Brain microvascular endothelial cell (primary cell): Measurements from ENCODE around the gene SAFB.

Experiments
- DNase-seq: peaks from one replicate; pipeline ENCODE4 v3.0.0-alpha.2; 2020
- H3K27ac ChIP-seq: fragments of 250-450 bp; sonication (Bioruptor Pico); 2 replicates; pipeline ENCODE4 v1.5.1; 2020; ENCODE audit warnings: mild to moderate bottlenecking, moderate library complexity
- H3K27me3 ChIP-seq: fragments of 250-450 bp; sonication (Bioruptor Pico); replicated peaks from 2 replicates; pipeline ENCODE4 v1.5.1; 2020; ENCODE audit warnings: mild to moderate bottlenecking
- H3K36me3 ChIP-seq: fragments of 250-450 bp; sonication (Bioruptor Pico); replicated peaks from 2 replicates; pipeline ENCODE4 v1.5.1; 2020; ENCODE audit warnings: mild to moderate bottlenecking
- H3K4me3 ChIP-seq: 2 replicates; pipeline ENCODE4 v1.5.1; 2011; ENCODE audit warnings: low read depth, mild to moderate bottlenecking, control low read depth, low read length, moderate library complexity
- in situ Hi-C: cut with HindIII; loops from 2 replicates; pipeline ENCODE4 v1.10.0; 2017; ENCODE audit warnings: low sequenced_read_pairs, low pct_ligation_motif_present
- TF ChIP-seq, protein P1 (sequence below): IDR thresholded peaks from 2 replicates; pipeline ENCODE4 v1.5.1; 2011; ENCODE audit warnings: low read depth, mild to moderate bottlenecking, moderate library complexity, low read length, control low read depth, inconsistent platforms; ENCODE audit errors: missing control alignments

SAFB gene

DNA sequence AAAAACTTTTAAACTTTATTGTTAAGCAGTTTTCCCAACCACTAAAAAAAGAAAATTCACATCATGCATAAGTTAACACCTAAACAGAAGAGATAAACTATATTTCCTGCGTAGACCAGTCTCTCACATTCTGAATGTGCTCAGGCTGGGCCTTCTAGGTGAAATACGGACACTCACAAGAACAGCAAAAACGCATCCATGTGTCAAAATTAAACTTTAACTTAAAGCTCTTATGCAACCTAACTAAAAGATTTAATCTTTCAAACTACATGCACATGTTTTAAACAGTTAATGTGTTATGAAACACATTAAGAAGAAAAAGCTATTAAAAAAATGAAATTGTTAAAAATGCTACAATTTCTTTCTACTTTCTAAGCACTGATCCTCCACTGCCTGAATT is 2.9 kb upstream of the SAFB start:
- Histone ChIP-seq H3K36me3 (peaks cover 34% of the 10 kb centered on the region), H3K27me3 (no peaks in the 10 kb centered on the region), H3K27ac (no peak overlapping the region), H3K4me3 (no peak overlapping the region)
- in situ Hi-C loops = no loop called here
- no peak for DNase-seq
- TF ChIP-seq, protein P1, sequence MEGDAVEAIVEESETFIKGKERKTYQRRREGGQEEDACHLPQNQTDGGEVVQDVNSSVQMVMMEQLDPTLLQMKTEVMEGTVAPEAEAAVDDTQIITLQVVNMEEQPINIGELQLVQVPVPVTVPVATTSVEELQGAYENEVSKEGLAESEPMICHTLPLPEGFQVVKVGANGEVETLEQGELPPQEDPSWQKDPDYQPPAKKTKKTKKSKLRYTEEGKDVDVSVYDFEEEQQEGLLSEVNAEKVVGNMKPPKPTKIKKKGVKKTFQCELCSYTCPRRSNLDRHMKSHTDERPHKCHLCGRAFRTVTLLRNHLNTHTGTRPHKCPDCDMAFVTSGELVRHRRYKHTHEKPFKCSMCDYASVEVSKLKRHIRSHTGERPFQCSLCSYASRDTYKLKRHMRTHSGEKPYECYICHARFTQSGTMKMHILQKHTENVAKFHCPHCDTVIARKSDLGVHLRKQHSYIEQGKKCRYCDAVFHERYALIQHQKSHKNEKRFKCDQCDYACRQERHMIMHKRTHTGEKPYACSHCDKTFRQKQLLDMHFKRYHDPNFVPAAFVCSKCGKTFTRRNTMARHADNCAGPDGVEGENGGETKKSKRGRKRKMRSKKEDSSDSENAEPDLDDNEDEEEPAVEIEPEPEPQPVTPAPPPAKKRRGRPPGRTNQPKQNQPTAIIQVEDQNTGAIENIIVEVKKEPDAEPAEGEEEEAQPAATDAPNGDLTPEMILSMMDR = no peak

DNA sequence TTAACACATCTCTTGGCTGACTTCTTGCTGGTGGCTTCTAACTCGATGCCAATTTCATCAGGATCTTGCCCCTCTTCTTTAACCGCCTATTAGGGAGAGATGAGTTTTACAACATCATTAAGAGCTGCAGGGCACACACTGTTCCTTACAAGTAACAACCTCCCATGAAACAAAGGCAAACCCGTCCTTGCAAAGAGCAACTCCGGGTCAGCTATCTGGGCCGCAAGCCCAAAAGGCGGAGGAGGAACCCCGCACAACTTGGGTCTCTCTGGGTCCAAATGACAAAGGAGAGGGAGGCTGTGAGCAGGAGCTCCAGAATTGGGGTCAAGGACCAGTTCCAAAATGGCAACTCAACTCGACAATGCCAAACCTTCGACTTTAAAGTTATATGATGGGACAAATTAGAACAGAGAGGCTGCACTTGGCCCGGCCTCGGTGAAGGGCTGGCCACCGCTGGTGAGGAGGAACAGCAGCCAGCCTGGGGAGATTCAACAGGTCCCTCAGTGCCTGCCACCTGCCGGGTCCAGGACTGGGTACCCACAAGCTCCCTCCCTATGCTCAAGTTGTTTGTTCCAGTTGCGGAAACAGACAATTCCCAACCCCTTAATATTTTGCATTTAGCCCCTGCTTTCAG is 1.5 kb upstream of the SAFB start:
- in situ Hi-C loops = no loop called here
- peak overlapping the region; percentile 99 for H3K4me3 ChIP-seq
- TF ChIP-seq, protein P1 = no peak
- H3K36me3 ChIP-seq = peaks cover 38% of the 10 kb centered on the region
- H3K27ac ChIP-seq = no peak overlapping the region
- H3K27me3 ChIP-seq = no peaks in the 10 kb centered on the region
- DNase-seq = no peak

DNA sequence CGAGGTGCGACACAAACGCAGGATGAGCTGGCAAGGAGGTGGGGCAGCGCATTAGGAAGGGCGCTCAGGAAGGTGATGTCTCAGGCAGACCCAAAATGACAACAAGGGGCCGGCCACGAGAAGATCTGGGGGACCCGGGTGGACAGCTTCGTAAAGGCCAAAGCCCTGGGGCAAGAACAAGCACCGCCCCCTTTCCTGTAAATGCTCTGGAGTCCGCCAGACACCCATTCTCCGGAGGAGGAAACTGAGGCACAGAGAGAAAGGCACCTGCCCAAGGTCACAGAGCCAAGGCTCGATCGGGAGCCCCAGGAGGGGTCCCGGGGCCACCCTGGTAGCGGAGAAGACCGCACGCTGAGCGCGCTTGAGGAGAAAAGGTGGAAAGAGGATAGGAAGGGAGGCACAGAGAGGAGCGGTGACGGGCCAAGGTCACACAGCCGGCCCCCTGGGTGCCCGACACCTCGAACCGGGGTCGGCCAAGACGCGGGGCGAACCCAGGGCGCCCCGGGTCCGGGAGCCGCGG is 878 bp upstream of the SAFB start:
- Histone ChIP-seq H3K4me3 (peak overlapping the region; percentile 99), H3K27me3 (no peaks in the 10 kb centered on the region), H3K27ac (peak overlapping the region; percentile 64), H3K36me3 (peaks cover 41% of the 10 kb centered on the region)
- in situ Hi-C loops = no loop called here
- no peak for DNase-seq
- TF ChIP-seq, protein P1 = no peak

DNA sequence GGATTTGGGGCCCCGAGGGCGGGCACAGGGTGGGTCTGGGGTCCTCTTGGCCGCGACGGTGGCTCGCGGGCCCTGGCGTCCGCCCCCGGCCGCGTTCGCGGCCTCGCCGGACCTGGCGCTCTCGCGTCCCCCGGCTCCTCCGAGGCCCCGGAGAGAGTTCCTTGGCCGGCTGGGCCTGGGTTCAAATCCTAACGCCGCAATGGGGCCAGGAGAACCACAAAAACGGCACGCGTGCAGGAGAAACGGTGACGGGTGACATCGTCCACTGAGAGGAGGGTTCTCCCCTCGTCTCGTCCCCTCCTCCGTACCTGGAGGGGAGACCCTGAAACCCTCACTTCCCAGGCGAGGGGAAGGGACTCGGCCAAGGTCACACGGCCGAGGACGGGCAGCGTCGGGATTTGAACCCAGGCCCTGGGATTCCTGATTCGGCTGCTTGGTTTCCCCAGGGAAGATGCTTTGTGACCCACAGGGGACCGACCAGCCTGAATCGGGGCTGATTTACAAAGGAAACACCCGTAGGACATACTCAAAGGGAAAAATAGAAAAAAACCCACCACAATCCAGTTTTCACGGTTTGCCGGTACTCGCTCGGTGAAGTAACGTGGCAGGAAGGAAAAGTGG is 624 bp downstream of the SAFB start:
- H3K27ac ChIP-seq = peak overlapping the region; percentile 89
- H3K27me3 ChIP-seq = no peaks in the 10 kb centered on the region
- TF ChIP-seq, protein P1 = no peak
- in situ Hi-C loops = no loop called here
- no peak for DNase-seq
- H3K4me3 ChIP-seq = peak overlapping the region; percentile 99
- H3K36me3 ChIP-seq = peaks cover 44% of the 10 kb centered on the region

DNA sequence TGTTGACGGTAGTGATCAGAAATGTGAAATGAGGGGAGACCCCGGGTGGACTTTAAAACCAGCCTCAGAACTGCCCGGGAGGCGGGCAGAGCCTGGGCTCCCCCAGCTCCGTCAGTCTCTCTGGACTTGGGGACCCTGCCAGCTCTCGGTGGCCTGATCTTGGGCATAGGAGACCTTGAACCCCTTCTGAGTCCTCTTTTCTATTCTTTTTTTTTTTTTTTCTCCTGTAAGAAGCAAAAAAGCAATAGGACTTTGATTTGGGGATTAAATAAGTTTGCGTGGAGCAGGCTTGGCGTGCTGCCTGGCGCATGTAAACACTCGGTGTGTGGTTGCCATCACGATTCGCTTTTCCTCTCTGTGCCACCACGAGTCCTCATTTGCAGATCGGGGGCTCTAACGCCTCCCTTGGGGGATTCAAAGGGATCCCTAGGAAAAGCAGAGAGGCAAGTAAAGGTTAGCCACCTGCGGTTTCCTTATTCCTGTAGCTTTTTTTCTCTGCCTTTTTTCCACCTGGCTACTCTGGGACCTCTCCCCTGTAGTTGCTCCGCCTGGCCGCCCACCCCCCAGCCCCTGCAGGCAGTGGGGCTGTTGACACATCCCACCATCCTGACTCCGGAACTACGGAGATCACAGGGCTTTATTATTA is 1.3 kb downstream of the SAFB start:
- Histone ChIP-seq H3K4me3 (peak overlapping the region; percentile 99), H3K36me3 (peaks cover 46% of the 10 kb centered on the region)
- peak; percentile 16 for DNase-seq

More for the DNA sequence above, 1.3 kb downstream of the SAFB start:
- Histone ChIP-seq H3K27me3 (no peaks in the 10 kb centered on the region), H3K27ac (peak overlapping the region; percentile 89)
- in situ Hi-C loops = no loop called here
- TF ChIP-seq, protein P1 = no peak
